Hematopoietic multipotent progenitor cell treated with erythropoietin and hydrocortisone succinate and interleukin-3 and kit ligand, for 15 days (in vitro differentiated cells): ENCODE results near the gene CIB4.
"Not testable (repeated sequence)": the region's sequence is repeated elsewhere in the genome, so short reads cannot be mapped to it uniquely, and the experiment has no call there.

Experiments used
- DNase-seq: peaks from one replicate; pipeline ENCODE4 v3.0.0-alpha.2; 2015; ENCODE audit warnings: low spot score

The CIB4 gene

DNA sequence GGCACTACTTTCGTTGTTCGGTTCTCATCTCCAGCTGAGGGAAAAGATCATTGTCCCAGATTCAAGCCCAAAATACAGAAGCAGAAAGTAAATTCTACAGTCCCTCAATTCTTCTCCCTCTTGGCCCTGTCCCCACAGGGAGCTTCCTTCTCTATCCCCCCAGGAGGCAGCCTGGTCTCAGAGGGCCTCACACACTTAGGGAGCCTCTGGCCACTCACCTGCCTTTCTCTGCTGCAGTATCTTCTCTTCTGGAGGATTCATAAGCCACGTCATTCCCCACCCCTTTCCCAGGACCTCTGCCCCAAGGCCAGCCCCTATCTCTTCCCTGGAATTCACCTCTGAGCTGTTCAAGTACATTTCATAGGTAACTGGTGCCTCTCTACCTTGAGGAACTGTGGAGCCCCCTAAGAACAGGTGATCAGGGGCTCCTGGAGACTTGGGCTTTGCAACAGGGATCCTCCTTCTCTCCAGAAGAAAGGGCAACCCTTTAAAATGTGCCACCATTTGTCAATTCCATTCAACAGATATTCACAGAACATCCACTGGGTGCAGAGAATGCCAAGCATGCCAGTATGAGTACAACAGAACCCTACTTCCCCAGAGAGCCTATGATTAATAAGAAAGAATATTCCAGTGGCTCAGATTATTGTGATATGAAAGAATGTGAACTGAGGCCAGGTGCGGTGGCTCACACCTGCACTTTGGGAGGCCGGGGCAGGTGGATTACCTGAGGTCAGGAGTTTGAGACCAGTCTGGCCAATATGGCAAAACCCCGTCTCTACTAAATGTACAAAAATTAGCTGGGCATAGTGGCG lies 72.9 kb downstream of the CIB4 start:
- DNase-seq: no peak

DNA sequence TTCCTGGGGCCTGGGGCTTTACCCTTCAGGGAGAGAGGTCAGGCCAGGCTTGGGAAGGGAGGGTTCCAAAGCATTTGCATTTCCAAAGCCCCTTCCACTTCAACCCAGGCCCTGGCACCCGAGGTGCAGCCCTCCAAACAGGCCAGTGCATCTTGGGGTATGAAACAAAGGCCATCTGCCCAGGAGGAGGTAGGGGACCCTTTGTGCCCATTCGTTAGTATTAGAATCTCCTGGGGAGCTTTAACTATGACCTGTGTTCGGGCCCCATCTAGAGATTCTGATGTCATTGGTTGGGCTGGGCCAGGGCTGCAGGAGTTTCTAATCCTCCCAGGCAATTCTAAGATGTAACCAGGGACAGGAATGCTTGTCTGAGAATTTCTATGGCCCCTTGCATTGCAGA lies 73.6 kb downstream of the CIB4 start:
- DNase-seq: no peak

DNA sequence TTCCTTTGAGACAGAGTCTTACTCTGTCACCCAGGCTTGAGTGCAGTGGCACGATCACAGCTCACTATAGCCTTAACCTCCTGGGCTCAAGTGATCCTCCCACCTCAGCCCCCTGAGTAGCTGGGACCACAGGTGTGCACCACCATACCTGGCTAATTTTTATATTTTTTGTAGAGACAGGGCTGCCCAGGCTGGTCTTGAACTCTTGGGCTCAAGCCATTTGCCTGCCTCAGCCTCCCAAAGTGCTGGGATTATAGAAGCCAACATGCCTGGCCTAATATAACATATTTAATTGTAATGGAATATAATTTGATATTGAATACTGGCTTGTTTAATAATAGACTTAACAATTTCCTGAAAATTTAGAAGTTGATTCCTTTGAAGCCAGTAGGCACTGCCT lies 74.4 kb downstream of the CIB4 start:
- not testable (repeated sequence) for DNase-seq

DNA sequence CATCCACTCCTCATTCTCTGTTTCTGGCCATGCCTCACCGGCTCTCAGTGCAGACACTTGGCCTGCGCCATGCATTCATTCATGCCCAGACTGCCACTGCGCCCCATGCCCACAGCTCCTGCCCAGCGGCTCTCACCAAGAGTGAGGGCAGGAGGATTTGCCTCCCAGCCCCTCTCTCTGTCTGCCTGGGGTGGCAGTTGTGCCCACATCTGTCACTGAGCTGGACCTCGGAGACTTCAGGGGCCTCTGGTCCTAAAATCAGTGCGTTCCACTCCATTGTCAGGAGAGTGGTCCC lies 75.1 kb downstream of the CIB4 start:
- DNase-seq: no peak

DNA sequence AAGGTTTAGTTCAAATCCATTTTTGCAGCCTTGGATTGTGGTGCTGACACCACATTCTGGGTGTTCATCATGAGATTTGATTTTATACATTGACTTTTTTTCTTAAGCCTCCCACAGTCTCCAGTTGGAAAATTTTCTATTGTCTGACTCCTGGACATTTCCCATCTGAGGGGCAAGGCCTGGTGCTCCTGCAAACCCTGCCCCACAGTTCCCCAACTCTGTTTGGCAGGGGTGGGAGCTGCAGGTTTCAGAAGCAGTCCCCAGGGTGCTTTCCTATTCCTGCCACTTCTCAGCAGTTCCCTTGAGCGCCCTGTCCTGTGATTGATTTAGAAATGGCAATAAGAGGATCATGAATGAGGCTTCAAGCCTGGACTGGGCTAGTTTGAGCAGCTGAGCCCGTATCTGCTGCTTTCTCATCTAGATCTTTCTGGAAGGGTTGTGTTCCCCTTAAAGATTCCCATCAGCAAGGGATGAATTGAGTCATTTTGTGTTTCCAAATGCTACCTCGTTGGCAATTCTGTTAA lies 77.0 kb downstream of the CIB4 start:
- DNase-seq: no peak

DNA sequence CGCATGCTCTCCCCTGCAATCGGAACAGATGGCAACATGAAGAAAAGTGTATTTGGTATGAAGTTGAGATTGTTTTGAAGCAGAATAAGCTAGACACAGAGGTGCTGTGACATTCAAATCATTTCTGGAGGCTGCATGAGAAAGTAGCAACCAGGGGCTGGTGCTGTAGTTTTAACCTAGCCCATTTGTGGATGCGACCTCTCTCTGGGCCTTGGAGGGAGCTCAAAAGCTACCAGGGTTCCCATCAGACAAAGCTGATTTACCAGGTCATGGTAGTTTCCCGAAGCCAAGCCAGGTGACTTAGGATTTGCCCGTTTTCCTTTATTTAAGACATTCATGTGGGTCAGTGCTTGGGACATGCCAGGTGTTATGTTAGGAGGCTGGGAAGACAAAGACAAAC lies 77.5 kb downstream of the CIB4 start:
- DNase-seq: no peak

DNA sequence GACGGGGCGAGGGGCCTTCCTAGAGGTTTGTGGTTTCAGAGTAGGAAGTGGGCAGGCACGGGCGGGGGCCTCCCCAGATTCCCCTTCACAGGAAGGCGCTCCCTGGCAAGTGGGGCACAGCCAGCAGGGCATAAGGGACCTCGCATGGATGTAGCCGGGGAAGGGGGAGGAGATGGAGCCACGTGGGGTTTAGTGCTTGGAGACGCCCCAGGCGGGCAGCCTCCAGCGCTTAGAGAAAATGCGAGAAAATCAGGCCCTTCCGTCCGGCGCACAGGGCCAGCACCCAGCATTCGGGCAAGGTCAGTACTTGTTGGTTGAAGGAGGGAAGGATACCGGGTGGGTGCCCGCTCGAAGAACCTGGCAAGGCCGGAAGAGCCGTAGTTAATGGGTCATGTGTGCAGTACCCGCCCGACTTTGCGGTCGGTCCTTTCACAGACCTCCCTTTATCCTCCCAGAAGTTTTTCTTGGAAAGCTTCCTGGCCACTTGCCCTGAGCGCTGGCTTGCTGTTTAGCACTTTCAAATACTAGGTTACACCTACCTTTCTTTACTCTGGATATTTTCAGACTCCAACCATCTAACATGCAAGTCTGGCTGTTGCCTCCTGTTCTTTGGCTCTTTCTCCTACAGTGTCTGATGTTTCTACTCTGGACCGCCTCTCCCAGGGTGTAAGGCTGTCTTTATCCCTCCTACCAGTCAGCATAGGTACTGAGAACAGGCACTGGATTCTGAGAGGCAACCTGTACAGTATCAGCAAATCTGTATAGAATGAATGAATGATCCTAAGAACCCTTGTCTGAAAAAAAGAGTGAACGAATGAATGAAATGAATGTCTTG lies 78.1 kb downstream of the CIB4 start:
- no peak for DNase-seq

DNA sequence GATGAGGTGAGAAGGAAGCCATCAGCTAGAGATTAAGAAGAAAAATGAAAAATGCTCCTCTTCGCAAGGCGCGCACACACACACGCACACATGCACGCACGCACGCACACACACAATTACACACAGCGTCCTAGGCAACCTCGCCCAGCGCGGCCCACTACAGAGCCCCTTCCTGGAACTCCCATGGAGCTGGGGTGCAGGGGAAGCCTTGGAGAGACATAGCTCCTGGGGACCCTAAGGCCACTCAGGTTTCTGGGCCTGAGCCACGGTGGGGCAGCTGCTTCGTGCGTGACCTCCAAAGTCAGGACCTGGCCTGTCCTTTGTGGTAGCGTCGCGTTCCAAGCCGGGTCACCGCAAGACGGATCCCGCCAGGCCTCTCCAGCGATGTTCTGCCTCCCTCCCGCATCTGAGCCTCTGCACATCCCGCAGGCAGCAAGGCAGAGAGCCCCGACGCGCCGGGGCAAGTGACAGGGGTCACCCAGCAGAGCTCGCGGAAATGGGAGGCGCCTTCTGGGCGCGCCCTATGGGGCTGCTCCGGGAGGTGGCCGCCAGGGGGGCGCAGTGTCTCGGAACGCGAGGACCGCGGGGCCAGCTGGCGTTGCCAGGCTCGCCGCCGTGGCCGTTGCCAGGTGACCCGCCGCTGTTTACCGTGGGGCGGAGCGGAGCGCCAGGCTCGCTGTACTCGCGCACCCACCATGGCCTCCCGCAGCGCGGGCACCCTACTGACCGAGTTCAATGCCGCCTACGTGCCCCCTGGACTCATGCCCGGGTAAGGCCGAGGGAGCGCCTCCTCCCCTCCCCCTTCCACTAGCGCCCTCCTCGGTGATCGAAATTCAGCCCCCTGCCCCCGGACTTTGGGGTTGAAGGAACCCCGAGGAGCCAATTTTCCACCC lies 79.0 kb downstream of the CIB4 start:
- no peak for DNase-seq

DNA sequence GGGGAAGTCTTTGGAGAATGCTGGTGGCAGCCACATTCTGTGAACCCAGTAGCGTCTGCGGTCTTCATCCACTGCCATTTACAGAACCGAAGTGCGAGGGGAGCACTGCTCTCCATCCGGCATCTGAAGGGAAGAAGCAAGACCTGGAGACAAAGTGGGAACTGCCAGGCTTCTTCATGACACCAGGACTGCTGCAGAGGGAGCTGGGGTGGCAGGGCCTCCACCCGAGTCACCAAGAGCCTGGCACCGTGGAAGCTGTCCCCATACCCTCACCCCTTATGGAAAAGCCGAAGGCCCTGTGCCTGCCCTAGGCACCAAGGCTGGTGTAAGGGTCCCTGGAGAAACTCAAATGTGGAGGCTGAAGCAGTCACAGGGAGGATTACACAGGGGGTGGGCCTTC lies 79.8 kb downstream of the CIB4 start:
- no peak for DNase-seq

DNA sequence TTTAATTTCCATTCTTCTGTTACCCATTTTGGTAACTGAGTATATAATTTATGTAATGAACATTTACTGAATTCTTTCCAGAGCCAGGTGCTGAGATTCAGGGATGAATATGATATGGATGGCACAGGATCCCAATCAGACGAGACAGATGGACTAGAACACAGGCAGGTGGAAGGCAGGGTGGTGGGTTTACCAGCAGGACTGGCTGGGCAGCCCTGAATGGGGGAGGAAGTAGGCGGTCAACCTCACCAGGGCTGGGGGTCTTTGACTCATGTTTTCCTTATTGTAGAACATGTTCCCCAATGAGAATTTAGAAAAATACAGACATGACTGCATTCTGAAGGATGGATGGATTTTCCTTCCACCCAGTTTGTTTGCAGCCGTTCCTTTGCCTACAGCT lies 80.3 kb downstream of the CIB4 start:
- no peak for DNase-seq

DNA sequence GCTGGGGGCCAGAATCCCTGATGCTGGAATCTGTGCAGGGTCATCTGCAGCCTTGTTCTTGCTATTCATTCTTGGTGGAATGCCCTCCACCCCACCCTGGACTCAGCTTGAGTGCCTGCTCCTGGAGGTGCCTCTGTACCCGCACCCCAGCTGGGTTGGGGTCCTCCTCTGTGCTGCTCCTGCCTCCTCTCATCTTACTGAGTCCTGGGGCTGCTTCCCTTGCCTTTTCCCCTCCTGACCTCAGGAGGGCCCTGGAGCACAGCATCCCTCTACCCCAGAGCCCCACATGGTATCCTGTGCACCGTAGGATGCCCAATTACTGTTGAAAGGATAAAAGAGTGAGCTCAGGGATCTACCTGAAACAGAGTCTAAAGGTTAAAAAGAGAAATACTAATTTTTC lies 81.6 kb downstream of the CIB4 start:
- no peak for DNase-seq

DNA sequence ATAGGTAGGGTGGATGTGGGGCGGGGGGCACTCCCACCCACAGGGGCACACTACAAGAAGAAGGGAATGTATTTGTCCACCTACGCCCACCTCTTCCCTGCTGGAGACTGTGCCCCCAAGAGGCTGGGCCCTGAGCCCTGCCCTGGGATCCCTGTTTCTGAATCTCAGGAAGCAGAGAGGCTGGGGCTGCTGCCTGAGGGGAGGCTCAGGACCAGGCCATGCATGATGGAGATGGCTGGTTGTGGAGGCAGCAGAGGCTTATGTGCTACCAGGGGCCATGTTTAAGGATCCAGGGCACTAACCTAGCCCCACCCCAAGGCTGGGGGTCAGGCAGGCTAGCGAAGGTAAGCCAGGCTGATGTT lies 82.1 kb downstream of the CIB4 start:
- no peak for DNase-seq

DNA sequence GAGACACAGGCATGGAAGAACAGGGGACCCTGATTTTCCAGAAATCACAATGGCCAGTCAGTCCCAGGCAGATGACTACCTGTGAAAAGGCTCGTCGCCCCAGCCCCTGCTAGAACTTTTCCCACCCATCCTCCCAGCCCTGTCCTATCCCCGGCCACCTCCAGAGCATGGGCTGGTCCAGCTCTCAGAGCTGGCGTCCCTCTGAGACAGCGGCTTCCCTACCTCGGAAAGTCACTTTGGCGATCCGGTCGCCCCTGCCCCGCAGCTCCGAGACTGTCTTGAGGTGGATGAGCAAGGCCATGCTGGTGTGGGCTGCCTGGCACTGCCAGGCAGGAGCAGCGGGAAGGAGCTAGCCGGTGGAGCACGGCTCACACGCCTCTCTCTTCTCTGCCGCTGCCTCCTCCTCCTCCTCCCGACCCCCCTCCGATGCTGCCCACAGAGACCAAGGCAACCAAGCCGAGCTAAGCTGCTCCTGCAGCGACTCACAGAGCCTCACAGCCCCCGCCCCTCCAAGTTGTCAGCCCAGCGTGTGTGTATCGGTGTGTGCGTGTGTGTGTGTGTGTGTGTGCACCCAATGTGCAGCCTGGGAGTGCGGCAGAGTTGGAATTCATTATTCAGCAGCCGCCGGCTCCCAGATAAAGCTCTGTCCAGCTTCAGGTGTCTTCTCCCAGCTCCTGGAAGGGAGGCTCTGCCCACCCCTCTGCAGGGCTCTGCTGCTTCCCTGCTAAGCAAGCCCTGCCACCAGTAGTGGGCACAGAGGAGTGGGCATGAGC lies 82.7 kb downstream of the CIB4 start:
- DNase-seq: no peak

DNA sequence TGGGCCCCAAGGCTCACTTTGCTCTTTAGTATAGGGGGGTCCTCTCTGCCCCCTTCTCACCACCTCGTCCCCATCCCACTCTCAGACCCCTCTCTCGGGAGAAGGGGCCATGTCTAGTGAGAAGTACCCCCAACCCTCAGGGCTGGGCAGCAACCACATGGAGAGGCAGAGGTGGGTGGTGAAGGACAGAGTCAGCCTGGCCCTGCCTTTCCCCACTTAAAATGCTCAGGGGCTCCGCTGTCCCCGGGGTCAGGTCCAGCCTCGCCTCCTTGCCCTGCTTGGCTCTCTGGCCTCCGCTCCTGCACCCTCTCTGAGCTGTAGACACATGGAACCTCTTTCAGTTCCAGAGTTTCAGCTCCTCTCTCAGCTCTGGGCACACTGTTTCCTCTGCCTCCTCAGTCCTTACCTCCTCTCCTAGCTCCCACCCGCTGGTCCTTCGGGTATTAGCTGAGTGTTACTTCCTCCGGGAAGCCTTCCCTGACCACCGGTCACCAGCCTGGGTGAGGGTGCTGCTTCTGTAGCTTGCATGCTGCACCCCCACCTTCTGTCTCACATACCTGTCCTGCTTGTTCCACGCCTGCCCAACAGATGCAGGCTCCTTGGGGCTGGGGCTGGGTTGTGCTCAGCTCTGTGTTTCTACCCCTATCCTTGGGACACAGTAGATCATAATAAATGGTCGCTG lies 83.8 kb downstream of the CIB4 start:
- DNase-seq: no peak

DNA sequence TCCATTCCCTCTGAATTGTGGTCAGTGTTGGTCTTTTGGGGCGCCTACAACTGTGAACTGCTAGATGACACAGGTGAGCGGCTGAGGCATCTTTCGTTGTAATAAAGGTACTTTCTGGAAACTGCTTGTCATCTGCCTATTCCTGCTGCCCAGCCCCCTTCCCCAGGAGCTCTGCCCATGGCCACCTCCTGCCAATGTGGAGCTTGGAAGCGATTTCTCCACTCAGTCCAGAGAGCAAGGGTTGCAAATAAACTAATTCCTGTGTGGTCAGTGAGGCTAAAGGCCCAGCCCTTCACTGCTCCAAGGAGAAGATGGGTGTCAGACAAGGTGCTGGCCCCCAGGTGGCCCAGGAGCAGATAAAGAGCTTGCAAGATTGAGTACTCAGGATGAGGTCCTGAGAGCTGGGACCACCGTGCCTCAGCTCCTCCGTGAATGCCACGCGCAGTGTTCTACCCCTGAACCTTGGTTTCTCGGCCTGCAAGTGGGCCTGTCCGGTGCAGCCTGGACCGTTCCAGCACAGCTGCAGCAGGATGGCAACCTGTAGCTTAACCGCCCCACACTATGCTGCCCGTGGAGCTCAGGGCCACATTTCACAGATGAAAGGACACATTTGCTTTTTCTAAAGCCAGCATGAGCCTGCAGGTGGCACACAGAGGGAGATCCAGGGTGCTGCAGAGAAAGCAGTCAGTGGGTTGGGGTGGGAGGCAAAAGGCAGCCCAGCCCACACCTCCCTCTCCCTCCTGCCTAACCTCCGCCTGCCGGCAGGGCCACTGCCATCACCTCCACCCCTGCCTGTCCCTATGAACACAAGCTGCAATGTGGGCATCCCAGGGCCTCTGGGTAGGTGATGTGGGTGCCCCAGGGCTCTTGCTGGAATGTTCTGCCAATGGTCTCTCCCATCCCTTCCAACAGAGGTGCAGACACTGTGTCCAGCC lies 84.6 kb downstream of the CIB4 start:
- no peak for DNase-seq

DNA sequence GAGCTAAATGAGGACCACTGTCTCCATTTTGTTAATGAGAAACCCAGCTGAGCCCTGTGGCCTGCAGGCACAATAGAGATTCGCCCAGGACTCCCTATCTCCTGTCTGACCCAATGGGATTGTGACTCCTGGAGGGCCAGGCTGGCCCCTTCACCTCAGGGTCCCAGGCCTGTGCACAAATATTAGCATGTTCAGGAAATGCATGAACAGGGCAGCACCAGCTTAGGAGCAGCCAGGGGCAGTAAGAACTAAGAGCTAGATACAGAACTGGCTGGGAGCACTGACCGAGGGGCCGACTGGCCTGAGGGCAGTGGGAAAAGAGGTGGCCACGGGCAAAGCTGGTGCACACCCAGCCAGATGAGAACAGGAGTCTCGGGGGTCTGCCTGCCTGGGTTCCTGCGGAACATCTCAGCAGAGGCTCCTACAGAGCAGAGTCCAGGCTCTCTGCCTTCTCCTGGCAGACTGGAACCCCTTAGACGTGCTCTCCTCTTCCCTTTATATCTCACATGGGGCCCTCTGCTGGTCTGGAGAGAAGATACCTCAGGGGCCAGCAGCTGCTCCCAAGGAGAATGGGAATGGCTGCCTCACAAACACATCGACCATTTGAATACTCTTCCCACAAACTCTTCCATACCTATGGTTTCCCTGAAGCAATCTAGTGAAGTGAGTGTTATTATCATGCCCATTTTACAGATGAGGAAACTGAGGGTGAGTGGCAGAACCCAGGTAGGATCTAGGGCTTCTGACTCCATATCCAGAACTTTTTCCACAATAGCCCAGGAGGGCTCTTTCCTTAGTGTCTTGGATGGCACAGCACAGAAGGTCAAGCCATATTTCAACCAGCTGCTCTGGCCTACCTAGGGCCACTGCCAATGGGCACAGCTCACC lies 85.7 kb downstream of the CIB4 start:
- DNase-seq: no peak

DNA sequence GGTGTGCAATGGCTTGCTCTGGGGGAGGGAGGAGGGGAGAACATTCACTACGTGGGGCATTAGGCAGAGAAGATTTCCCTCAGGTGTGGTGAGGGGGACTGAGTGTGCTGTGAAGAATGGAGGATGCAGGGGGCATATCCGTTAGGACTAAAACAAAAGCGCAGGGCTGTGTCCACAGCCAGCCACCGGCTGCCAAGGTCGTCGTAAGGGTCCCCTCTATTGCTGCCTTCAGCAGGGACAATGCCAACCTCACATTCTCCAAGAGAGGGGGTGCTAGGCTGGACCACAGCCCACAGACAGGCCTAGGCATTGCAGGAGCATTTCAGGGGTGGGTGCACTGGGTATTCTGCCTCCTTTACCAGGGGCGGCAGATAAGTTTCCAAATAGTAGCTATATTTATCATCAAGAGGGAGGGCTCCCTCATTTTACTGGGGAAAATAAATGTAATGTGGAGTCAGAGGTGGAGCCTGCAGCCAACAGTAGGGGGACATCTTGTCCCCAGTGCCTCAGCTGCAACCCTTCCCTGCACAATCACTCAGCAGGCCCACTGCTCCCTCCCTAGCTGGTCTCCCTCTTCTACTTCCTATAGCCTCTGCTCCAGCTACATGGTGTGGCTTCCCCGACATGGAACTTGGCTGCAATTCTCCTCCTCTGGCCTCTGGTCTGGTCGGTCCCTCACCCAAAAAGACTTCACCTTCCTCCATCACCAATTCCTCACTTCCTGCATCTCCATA lies 88.4 kb downstream of the CIB4 start:
- DNase-seq: no peak

DNA sequence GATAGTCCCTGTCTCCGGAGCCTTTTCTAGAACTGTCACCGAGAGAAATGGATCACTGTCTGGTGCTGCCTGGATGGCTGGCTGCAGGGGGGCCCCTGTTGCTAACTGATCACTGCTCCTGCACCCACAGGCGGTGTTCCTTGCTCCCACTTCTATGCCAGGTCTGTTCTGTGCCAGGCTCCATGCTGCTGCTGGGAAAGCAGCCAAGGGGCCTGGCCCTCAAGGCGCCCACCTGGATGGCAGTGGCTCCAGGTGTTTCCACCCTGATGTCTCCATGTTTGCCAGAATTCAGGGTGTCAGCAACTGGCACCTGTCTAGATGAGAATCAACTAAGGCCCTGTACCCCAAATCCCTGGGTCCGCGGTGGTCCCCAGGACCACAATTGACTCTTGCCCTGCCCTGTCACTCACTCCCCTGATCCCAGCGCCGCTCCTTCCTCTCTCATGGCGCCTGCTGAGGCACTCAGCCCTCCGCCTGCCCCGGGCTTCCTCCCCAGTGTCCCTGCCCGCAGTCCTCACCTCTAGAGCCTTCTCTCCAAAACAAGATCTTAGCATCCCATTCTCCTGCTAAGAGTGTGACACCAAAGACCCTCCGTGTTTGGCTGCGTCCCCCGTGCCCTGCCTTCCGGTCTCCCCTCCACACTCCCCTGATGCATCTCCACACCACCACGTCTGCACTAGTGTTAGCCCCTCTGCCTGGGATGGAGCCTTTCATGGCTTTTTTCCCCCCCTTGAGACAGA lies 90.7 kb downstream of the CIB4 start:
- DNase-seq: no peak
